K562 (cell line): Measurements from ENCODE around the gene PDCD11. TPM values are rescaled to one million over a fixed set of nuclear protein-coding genes. Genes with fewer than 3 reads are reported as not detected.

Experiments used
- BRCA1 ChIP-seq, 2 experiments: fragments of 450-650 bp in 1 of 2; sonication (generic) in 1 of 2; formaldehyde crosslinking in 1 of 2; IDR thresholded peaks; 2 replicates each; pipeline versions ENCODE4 v1.5.0 to v1.6.1; 2017 to 2020; ENCODE audit warnings: mild to moderate bottlenecking in 1 of 2, missing genetic modification reagents in 1 of 2
- CEBPZ ChIP-seq: fragments of 150-350 bp; IDR thresholded peaks from 2 replicates; pipeline ENCODE4 v1.6.1; 2014; ENCODE audit warnings: low read depth, mild to moderate bottlenecking, low read length, borderline replicate concordance
- FIP1L1 ChIP-seq: fragments of 200-400 bp; formaldehyde crosslinking; IDR thresholded peaks from 2 replicates; pipeline ENCODE4 v1.6.1; 2018; ENCODE audit warnings: mild to moderate bottlenecking, low read depth, low read length; ENCODE audit not compliant: poor library complexity, severe bottlenecking
- FOXJ2 ChIP-seq: fragments of 200-800 bp; sonication (Bioruptor generic); IDR thresholded peaks from 2 replicates; pipeline ENCODE4 v1.6.1; 2016; ENCODE audit warnings: missing genetic modification characterization, missing compliant biosample characterization
- FOXK2 ChIP-seq, 2 experiments: fragments of 450-650 bp; IDR thresholded peaks in 1 of 2; conservative IDR thresholded peaks in 1 of 2; 2 replicates each; pipeline ENCODE4 v1.6.1; 2016; ENCODE audit warnings: low read depth in 2 of 2, mild to moderate bottlenecking in 1 of 2
- RERE ChIP-seq: sonication (generic); formaldehyde crosslinking; IDR thresholded peaks from 2 replicates; pipeline ENCODE4 v1.8.0; 2023; ENCODE audit warnings: missing genetic modification reagents, mild to moderate bottlenecking, borderline replicate concordance
- TRIM24 ChIP-seq, 2 experiments: fragments of 450-650 bp; IDR thresholded peaks; 2 replicates each; pipeline ENCODE4 v1.6.1; 2016
- ZC3H8 ChIP-seq: fragments of 450-650 bp; IDR thresholded peaks from 2 replicates; pipeline ENCODE4 v1.6.1; 2017
- polyA plus RNA-seq, 8 experiments: library from polyadenylated mRNA; depleted of rRNA in 4 of 8; stranded (reverse) in 5 of 8; unstranded in 3 of 8; fragments of >200 nt; fragmentation: Nextera tagmentation in 2 of 8; fragmentation: Illumina TruSeq in 1 of 8; extraction: Ambion mirVana in 2 of 8; extraction: Trizol in 1 of 8; gene quantifications; 2 replicates each; pipeline versions ENCODE4 v1.2.1 to v1.2.3, GENCODE V29; 2011 to 2014; ENCODE audit warnings: inconsistent platforms in 1 of 8, missing spikeins in 1 of 8
- total RNA-seq, 7 experiments: library from RNA; depleted of rRNA in 6 of 7; stranded (reverse); fragments of >200 nt in 6 of 7; fragmentation: Illumina TruSeq in 2 of 7; extraction: Trizol in 2 of 7; gene quantifications; 2 replicates each; pipeline versions ENCODE4 v1.2.1 to v1.2.3, GENCODE V29; 2011 to 2021; ENCODE audit warnings: low replicate concordance in 1 of 7
- TF ChIP-seq, protein P1 (sequence below), 2 experiments: fragments of 450-650 bp in 1 of 2; sonication (generic) in 1 of 2; formaldehyde crosslinking in 1 of 2; IDR thresholded peaks; 2 replicates each; pipeline versions ENCODE4 v1.7.1 to v1.9.0; 2016 to 2022; ENCODE audit warnings: inconsistent platforms in 1 of 2, mild to moderate bottlenecking in 1 of 2, missing genetic modification reagents in 1 of 2

Gene PDCD11
- total and polyA plus RNA-seq, 9 of the 15 experiments (the other 6 are each of a cell fraction or from before 2014, with no cell fraction given) = 14.8 to 73.8 (median 50.0) TPM

DNA sequence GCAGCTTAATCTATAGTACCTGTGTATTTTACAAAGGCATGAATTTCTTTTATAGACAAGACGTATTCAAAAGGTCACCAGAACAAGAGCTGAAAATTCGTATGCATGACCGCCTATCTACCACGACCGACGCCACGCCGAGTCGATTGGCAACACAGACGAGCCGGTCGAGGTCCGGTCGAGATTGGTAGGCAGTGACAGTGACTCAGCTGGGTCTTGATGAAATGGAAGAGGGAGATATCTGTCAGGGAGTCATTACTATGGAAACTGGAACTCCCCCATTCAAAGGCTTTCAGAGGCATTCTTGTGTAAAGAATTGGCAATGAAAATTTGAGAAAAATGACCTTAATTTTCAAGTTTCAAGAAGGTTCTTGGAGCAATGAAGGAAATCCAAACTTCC, 2.2 kb upstream of the PDCD11 start (continued):
- TF ChIP-seq FOXJ2 (tag) (no peak), CEBPZ (no peak), FOXK2 (conservative IDR thresholded peaks at IDR 0.05 in 1 of 2, IDR thresholded peaks at IDR 0.05 in 1 of 2; ENCODE audit: low read depth in 2 of 2) (no peak), BRCA1 (IDR thresholded peaks at IDR 0.05) (no peak), BRCA1 (CRISPR knock-in tag; IDR thresholded peaks at IDR 0.05) (no peak), RERE (CRISPR knock-in tag) (no peak), FIP1L1 (no peak), TRIM24 (IDR thresholded peaks at IDR 0.05) (no peak), ZC3H8 (no peak)
- TF ChIP-seq, protein P1, sequence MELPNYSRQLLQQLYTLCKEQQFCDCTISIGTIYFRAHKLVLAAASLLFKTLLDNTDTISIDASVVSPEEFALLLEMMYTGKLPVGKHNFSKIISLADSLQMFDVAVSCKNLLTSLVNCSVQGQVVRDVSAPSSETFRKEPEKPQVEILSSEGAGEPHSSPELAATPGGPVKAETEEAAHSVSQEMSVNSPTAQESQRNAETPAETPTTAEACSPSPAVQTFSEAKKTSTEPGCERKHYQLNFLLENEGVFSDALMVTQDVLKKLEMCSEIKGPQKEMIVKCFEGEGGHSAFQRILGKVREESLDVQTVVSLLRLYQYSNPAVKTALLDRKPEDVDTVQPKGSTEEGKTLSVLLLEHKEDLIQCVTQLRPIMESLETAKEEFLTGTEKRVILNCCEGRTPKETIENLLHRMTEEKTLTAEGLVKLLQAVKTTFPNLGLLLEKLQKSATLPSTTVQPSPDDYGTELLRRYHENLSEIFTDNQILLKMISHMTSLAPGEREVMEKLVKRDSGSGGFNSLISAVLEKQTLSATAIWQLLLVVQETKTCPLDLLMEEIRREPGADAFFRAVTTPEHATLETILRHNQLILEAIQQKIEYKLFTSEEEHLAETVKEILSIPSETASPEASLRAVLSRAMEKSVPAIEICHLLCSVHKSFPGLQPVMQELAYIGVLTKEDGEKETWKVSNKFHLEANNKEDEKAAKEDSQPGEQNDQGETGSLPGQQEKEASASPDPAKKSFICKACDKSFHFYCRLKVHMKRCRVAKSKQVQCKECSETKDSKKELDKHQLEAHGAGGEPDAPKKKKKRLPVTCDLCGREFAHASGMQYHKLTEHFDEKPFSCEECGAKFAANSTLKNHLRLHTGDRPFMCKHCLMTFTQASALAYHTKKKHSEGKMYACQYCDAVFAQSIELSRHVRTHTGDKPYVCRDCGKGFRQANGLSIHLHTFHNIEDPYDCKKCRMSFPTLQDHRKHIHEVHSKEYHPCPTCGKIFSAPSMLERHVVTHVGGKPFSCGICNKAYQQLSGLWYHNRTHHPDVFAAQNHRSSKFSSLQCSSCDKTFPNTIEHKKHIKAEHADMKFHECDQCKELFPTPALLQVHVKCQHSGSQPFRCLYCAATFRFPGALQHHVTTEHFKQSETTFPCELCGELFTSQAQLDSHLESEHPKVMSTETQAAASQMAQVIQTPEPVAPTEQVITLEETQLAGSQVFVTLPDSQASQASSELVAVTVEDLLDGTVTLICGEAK (IDR thresholded peaks at IDR 0.05) = no peak
- TF ChIP-seq, protein P1 (CRISPR knock-in tag; IDR thresholded peaks at IDR 0.05) = no peak
